Left lobe of liver (tissue), 2 donors: Measurements from ENCODE around the gene NTHL1. TPM values are rescaled to one million over a fixed set of nuclear protein-coding genes. Genes with fewer than 3 reads are reported as not detected.

ENCODE experiments used
- ATAC-seq: fragments of 200-7000 bp; cut with Tn5 transposase; one replicate; pipeline ENCODE4 v1.9.1; 2020; ENCODE audit warnings: mild to moderate bottlenecking, moderate library complexity
- DNase-seq: peaks from one replicate; pipeline ENCODE4 v3.0.0-alpha.2; 2020; ENCODE audit warnings: low spot score
- total RNA-seq: library from RNA; stranded (reverse); gene quantifications from one replicate; pipeline ENCODE4 v1.2.1, GENCODE V29; 2021
- donor health status: DM: no; HTN: no; CAD: no; lungs with moderate emphysema.
- donor health status: DM: no; HTN: yes; CAD: no.

The NTHL1 gene
- total RNA-seq, 1 donor from 2014 or later = 109 TPM

DNA sequence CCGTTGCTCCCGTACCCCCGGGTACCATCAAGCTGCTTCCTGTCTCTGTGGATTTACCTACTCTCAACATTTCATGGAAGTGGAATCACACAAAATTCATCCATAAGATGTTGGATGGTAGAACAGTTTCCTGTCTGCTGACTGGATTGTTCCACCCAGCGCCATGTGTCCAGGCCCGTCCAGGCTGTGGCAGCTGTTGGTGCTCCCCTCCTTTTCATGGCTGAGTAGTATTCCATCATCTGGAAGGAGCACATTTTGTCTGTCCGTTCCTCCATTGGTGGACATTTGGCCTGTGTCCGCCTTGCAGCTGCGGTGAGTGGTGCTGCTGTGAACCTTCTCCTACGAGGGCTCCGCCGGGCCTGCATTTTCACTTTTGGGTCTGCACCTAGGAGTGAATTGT lies 18.5 kb upstream of the NTHL1 start:
- no peak for DNase-seq
- ATAC-seq = no peak

DNA sequence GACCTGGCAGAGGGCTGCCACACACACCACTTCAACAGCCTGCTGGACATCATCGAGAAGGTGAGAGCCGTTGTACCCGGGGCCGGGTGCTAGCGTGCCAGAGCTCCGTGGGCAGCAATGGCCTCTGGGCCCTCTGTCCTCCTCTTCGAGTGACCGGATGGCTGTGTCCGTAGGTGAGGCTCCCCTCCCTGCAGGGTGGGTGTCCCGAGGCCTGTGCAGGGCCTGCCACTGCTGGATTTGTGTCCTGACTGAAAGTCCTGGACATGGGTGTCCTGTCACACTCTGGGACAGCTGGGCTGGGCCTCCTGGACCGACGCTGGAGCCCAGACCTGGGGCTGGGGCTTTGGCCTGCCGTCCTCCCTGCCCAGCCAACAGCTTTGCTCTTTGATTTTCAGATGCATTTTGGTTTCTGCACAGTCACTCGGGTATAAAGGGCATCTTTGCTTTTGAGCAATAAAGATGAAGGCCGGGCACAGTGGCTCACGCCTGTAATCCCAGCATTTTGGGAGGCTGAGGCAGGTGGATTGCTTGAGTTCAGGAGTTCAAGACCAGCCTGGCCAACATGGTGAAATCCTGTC lies 16.8 kb upstream of the NTHL1 start:
- peak; percentile 92 for ATAC-seq
- DNase-seq = peak; percentile 79

DNA sequence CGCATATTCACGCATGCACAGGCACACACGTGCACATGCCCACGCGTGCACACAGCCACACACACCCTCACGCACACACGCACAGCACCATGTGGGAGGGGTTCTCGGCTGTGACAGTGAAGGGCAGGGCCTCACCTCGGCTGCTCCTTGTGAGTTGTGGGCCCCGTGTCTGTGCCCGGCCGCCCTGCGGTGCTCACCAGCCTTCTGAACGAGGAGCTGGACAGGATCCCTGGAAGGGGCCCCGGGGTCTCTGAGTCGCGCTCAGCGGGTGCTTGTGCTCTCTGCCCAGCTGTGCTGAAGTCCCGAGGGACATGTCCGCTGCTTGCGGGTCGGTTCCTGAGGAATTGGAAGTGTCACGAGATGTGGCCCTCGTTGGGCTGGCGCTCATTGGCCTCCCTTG lies 16.2 kb upstream of the NTHL1 start:
- ATAC-seq (peak; percentile 2), DNase-seq (no peak)

DNA sequence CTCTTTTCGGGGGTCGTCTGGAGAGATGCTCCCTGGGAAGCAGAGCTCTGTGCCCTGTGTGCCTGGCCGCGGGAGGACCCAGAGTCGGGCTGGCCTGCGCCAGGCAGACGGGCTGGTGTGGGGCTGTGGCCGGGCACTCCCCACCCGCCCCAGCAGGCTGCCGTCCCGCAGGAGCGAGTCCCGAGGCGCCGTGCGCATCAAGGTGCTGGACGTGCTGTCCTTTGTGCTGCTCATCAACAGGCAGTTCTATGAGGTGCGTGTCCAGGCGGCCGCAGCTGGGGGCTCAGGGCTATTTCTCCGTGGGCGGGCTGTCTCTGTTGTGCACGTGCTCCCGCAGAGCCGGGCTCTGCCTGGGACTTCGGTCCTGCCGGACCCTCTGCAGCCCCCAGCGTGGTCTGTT lies 15.2 kb upstream of the NTHL1 start:
- no peak for DNase-seq
- ATAC-seq = no peak

DNA sequence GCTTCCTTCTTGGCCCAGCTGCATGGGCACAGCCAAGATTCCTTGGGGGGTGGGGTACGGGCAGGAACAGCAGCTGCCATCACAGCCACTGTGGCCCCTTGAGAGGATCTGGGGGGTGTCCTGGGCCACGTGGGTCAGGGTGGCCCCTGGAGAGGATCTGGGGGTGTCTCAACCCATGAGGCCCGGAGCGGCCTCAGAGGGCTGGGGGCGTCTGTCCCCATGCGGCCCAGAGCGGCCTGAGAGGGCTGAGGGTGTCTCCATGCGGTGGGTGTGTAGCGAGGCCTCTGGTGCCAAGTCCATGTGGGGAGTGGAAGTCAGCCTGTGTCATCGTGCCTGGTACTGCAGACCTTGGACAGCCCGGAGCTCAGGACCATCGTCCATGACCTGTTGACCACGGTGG lies 13.9 kb upstream of the NTHL1 start:
- DNase-seq = no peak
- ATAC-seq = no peak

DNA sequence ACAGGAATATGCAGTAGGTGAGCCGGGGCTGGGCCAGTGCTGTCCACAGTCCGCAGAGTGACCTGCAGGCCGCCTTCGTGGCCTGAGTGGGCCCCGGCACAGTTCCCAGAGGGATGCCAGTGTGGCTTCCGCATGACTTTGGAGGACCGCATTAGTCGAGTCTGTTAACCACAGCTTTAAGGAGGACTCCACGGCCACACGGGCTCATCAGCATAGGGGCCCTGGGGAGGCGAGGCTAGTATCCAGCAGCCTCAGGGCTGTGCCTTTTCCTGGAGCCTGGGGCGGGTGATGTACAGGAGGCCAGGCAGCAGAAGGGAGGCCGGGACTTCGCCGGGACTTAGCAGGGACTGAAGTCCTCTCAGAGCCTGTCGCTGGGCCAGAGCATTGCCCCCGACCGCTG lies 13.4 kb upstream of the NTHL1 start:
- ATAC-seq (no peak), DNase-seq (no peak)

DNA sequence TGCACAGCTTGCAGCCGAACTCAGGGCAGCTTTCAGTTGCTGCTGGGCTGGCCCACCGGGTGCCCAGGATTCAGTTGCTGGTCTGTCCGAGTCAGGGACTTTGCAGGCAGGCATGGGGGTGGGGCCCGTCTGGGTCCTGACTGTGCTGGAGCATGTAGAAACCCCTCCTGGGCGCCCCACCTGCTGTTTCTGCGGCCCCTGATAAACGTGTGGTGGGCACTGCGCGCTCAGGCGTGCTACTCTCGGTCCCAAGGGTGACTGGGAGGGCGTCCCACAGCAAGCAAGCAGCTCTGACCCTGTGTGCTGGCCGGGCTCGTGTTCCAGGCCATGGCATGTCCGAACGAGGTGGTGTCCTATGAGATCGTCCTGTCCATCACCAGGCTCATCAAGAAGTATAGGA lies 12.7 kb upstream of the NTHL1 start:
- DNase-seq = no peak
- no peak for ATAC-seq

DNA sequence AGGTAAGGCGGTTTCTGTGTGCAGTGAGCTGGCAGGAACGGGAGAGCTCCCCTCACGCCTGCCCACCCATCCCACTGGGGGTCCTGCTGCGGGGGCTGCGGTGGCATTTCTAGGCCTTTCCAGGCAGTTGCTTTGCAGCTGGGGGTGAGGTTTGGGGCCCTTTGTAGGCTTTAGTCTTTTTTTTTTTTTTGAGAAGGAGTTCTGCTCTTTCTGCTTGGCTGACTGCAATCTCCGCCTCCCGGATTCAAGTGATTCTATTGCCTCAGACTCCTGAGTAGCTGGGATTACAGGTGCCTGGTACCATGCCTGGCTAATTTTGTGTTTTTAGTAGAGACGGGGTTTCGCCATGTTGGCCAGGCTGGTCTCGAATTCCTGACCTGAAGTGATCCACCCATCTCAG lies 11.2 kb upstream of the NTHL1 start:
- ATAC-seq = no peak
- DNase-seq = no peak

DNA sequence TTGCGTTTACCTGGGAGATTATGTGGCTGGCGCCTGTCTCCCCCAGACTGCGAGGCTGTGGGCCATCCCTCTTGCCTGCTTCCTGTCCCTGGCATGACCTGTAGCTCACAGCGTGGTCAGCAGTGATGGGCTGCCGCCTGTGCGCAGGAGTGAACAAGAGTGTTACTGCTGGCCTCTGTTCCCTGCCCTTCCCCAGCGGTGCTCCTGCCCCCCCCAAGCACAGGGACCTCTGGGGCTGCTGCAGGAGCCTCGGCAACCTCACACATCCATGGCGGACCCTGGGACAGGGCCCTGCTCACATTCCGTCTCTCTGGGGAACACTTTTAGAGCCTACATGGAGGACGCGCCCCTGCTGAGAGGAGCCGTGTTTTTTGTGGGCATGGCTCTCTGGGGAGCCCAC lies 10.8 kb upstream of the NTHL1 start:
- DNase-seq (no peak), ATAC-seq (no peak)

DNA sequence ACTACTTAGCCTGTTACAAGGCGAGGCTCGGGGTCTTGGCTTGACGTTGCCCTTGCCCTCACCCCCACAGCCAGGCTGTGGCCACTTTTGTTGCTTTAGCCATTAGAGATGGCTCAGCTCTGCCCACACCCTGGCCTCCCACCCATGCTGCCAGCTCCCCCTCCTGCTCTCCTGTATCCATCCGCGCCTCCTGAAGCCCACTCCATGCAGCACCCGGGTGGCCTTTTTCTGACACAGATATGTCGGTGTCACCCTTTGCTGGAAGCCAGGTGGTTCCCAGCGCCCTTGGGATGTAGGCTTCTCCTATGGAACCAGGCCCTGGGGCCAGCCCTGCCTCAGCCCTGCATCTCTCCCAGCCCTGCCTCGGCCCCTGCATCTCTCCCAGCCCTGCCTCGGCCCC lies 9.8 kb upstream of the NTHL1 start:
- no peak for DNase-seq

DNA sequence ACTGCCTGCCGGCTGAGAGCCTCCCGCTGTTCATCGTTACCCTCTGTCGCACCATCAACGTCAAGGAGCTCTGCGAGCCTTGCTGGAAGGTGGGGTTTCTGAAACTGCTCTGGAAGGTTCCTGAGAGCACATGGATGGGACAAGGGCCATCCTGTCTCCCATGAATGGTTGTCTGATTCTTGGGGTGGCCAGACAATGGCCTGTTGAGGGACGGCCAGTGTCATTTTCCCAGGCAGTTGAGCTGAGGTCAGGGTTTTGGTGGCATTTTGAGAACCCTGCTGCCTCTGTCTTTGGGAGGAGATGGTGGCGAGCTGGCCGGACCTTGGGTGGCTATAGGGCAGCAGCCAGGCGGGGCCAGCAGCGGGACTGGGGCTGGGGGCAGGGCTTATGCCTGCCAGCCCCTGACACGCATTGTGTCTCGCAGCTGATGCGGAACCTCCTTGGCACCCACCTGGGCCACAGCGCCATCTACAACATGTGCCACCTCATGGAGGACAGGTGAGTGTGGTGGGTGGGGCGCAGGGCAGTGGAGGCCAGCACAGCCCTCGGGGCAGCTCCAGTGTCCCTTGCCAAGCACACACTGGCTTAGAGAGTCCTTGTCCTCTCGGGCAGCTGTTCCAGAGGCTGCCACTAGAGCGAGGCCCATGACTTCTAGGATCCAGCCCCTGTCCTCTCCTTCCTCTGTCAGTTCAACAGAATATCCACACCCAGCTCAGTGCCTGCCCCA lies 9.2 kb upstream of the NTHL1 start:
- DNase-seq (peak; percentile 65), ATAC-seq (peak; percentile 81)

More for the DNA sequence above, 9.8 kb upstream of the NTHL1 start:
- no peak for ATAC-seq

DNA sequence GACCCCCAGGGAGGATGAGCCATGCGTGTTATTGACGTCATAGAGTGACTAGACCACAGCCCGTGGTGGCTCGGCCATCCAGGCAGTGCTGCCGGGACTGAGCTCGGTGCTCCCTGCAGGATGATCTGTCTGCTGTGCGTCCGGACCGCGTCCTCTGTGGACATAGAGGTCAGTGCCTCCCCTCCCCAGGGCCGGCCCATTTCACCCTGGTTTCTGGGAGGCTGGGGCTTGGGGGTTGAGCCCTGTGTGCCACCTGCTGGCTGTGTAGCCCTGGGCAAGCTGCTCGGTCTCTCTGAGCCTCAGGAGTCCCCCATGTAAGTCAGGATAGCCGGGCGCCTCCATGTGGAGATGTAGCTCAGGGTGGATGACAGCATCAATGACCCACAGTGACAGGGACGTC lies 8.4 kb upstream of the NTHL1 start:
- ATAC-seq (peak; percentile 84), DNase-seq (peak; percentile 73)

DNA sequence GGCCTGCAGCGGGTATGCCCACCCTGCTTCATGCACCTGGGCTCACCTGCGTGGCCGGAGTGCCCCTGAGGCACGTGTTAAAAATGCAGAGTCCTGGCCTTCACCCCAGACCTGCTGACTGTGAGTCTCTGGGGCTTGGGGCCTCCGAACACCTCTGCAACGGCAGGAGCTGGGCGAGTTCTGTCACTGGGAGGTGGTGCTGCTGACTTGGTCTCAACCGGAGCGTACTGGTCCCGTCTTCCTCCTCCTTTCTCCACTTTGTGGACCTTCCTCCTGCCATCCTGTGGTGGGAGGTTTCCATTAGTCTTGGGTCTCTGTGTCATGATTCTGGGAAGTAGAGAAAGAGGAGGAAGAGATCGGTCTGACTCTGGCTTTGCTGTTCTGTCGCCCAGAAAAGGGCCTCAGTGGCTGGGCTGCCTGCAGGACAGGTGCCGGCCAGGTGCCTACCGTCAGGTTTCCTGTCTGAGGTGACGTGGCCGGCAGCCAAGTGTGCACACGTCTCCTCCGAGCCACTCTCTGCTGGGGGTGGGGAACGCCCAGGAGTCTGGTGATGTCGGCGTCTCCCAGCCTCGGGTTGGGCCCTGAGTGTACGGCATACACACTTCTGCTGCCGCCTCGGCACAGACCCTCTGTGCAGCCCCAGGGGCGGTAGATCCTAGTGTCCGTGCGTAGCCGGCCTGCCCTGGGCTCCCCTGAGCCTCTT lies 7.1 kb upstream of the NTHL1 start:
- ATAC-seq = peak; percentile 14
- DNase-seq = no peak

DNA sequence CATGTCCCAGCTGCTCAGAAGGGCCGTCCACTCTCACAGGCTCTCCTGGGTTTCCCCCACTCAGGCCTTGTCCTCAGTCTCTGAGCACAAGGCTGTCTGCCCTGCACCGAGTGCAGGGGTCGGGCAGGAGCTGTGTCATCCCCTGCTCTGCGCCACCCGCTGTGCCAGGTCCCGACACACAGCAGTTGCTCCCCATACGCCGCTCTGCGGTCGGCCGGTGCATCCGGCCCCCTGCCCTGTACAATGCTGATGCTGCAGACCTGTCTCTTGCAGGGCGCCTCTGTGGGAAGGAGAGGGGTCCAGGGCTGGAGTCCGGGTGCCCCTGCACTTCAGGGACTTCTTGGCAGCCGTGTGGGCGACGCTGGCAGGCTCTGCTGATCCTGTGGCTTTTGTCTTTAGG lies 6.3 kb upstream of the NTHL1 start:
- DNase-seq (no peak), ATAC-seq (no peak)

DNA sequence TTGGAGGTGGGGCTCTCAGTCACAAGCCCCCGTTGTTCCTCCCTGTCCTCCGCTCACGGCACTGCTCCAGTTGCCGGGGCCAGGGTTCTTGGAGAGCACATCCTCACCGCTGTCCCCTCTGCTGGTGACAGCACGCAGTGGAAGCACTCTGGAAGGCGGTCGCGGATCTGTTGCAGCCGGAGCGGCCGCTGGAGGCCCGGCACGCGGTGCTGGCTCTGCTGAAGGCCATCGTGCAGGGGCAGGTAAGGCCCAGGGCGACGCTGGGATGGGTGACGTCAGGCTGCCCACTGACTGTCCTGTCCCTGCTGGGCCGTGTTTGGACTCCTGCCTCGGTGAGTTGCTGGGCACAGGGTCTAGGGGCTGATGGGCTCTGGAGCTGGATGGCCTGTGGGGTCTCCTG lies 5.6 kb upstream of the NTHL1 start:
- DNase-seq (no peak), ATAC-seq (no peak)

DNA sequence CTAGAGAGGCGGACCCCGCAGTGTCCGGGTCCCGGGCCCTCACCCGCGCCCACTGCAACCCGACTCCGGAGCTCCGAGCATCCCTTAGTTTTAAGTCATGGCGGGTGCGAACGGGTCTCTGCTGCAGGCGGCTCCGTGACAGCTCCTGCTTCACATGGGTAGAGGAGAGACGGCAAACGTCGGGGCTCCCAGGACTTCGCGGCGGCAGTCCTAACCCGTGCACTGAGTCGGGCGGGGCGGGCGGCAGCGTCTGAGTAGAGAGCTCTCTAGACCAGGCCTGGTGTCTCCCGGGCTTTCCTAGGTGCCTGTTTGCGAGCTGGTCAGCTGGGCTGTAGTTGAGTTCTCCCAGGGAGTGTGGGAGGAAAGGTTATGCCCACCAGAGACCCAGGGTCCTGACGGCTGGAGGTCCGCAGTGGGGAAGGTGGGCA lies 496 bp upstream of the NTHL1 start:
- DNase-seq = no peak
- ATAC-seq = peak; percentile 11

DNA sequence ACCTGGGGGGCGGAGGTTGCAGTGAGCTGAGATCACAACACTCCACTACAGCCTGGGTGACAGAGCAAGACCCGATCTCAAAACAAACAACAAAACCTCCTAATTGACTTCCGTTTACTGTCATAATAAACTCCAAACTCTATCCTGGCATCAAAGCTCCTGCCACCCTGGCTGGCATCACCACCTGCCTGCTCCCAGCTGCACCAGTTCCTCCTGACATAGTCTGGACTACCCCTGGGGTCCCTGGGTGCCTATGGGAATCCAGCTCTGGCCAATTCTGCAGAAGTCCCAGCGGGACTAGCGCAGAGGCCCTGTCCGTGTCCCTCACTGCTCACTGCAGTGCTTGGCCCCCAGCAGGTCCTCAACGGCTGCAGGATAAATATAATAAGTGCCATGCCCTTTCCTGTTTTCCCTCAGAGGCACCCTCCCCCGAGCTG lies 723 bp downstream of the NTHL1 start:
- no peak for DNase-seq
- ATAC-seq = no peak

DNA sequence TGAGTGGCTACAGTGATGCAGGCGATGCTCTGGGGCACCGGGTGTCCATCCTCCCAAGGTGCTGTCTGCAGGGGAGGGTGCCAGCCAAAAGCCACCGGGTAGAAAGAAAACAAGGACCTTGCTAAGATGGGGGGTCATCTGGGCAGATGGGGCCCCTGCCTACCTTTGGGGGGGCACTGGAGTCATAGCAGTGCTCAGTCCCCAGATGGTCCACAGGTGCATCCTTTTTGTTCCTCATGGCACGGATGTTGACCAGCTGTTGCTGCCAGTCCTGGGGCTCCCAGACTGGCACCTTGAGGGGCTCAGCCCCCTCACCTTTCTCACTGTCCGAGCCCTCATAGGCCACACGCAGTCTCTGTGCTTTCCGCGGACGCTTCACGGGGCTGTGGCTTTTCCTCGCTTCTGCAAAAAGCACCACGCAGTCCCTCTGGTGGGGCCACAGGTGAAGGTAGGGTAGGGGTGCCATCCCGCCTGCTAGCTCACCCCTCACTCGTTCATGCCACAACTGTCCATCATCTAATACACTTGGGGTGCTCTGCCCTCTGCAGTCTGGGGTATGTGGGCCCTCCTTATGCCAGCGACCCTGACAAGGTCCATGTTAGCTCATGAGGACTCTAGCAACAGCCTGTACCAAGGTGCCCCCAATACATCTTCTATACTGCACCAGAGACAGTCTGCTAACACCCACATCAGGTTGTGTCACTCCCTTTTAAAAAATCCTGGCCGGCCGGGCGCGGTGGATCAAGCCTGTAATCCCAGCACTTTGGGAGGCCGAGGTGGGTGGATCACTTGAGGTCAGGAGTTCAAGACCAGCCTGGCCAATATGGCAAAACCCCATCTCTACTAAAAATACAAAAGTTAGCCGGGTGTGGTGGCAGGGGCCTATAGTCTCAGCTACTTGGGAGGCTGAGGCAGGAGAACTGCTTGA lies 1.4 kb downstream of the NTHL1 start:
- ATAC-seq (no peak), DNase-seq (no peak)

DNA sequence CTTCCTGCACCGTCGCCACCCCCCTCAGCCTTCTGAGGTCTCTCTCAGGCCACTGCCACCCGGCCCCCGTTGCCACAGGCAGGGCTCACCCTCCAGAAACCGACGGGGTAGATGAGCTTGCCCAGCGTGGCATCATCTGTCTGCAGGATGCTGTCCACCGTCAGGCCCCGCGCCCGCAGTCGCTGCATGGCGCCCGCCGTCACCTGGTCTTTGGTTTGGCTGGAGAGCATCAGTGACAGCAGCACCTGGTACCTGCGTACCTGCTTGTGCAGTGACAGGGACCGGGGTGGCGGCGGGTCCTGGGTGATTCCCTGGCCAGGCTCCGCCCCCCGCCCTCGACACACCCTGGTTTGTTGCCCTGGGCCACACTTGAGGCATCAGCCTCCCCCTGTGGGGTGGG lies 3.1 kb downstream of the NTHL1 start:
- DNase-seq = no peak
- no peak for ATAC-seq

DNA sequence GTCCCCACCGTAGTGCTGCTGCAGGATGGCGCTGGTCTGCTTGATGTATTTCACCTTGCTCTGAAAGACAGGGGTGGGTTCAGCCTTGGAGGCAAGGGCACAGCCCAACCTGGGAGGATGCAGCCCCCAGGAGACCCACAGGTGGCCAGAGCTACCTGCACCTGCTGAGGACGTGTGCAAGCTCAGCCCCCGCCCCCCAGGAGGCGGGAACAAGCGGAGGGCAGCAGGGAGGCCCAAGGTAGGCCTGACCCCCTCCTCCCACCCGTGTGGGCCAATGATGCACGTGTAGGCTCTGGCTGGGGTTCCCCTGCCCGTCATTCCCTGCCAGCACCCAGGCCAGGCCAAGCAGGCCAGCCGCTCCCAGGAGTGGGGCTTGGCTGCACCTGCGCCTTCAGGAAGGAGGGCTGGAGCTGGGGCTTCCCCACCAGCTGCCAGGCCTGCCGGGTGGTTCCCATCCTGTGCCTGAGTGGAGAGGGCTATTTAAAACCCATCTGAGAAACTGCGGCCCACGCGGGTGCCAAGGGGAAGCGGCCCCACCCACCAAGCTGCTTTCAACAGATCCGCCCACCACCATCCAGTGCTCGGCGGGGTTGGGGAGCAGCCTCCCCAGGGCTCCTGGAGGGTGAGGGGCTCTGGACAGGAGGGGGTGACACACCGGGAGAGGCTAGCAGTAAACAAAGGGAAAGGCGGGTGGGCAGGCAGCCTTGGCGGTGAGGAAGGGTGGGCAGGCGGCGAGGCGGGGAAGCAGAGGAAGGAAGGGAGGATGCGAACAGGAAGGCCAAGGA lies 3.8 kb downstream of the NTHL1 start:
- no peak for ATAC-seq
- no peak for DNase-seq
